ENCODE measurements around the gene PPIG. TPM values are rescaled to one million over a fixed set of nuclear protein-coding genes. Genes with fewer than 3 reads are reported as not detected.

Gene PPIG
- total and polyA plus RNA-seq, 4 donors: 15.2 to 49.3 (median 24.2) TPM

DNA sequence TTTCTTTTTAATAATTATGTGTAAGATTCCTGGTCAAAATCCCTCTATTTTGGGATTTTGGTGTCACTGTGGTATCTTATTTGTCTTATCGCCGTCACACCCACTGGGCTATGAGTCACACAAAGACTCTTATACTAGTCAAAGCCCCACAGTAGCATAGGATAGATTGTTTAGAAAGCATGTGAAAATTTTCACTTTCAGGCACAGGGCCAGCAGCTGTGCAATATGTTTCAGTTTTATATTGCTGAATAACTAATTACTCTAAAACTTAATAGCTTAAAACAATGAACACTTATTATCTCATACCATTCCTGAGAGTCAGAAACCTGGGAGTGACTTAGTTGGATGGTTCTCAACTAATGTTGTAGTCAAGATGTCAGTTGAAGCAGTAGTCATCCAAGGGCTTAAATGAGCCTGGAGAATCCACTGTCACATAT lies 86.1 kb downstream of the PPIG start:
- Histone ChIP-seq H3K27ac (ENCODE audit: low read depth in 1 of 2, low read length in 2 of 2) (no peak overlapping the region), H3K9ac (ENCODE audit: low read depth in 1 of 2, low read length in 2 of 2) (no peak overlapping the region), H3K4me1 (ENCODE audit: control insufficient read depth in 4 of 4, insufficient read depth in 4 of 4, low read length in 3 of 4) (no peaks in the 10 kb centered on the region), H3K9me3 (ENCODE audit: control insufficient read depth in 4 of 4, low read length in 3 of 4) (no peaks in the 10 kb centered on the region), H3K36me3 (ENCODE audit: control insufficient read depth in 4 of 4, insufficient read depth in 3 of 4, low read depth in 1 of 4, low read length in 3 of 4) (no peaks in the 10 kb centered on the region), H3K4me3 (ENCODE audit: low read depth in 1 of 3, low read length in 3 of 3) (no peak overlapping the region), H3K27me3 (ENCODE audit: control insufficient read depth in 4 of 4, insufficient read depth in 4 of 4, low read length in 3 of 4) (no peaks in the 10 kb centered on the region)
- WGBS: 88% methylated on average over 2 of the region's 2 CpGs
- no peak for DNase-seq (ENCODE audit: low spot score)
- TF ChIP-seq RAD21 (IDR thresholded peaks at IDR 0.05) (no peak), YY1 (IDR thresholded peaks at IDR 0.05) (no peak), HNF4A (conservative IDR thresholded peaks at IDR 0.05) (no peak), SP1 (IDR thresholded peaks at IDR 0.05) (no peak)
- TF ChIP-seq, protein P1, sequence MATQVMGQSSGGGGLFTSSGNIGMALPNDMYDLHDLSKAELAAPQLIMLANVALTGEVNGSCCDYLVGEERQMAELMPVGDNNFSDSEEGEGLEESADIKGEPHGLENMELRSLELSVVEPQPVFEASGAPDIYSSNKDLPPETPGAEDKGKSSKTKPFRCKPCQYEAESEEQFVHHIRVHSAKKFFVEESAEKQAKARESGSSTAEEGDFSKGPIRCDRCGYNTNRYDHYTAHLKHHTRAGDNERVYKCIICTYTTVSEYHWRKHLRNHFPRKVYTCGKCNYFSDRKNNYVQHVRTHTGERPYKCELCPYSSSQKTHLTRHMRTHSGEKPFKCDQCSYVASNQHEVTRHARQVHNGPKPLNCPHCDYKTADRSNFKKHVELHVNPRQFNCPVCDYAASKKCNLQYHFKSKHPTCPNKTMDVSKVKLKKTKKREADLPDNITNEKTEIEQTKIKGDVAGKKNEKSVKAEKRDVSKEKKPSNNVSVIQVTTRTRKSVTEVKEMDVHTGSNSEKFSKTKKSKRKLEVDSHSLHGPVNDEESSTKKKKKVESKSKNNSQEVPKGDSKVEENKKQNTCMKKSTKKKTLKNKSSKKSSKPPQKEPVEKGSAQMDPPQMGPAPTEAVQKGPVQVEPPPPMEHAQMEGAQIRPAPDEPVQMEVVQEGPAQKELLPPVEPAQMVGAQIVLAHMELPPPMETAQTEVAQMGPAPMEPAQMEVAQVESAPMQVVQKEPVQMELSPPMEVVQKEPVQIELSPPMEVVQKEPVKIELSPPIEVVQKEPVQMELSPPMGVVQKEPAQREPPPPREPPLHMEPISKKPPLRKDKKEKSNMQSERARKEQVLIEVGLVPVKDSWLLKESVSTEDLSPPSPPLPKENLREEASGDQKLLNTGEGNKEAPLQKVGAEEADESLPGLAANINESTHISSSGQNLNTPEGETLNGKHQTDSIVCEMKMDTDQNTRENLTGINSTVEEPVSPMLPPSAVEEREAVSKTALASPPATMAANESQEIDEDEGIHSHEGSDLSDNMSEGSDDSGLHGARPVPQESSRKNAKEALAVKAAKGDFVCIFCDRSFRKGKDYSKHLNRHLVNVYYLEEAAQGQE (IDR thresholded peaks at IDR 0.05): no peak

DNA sequence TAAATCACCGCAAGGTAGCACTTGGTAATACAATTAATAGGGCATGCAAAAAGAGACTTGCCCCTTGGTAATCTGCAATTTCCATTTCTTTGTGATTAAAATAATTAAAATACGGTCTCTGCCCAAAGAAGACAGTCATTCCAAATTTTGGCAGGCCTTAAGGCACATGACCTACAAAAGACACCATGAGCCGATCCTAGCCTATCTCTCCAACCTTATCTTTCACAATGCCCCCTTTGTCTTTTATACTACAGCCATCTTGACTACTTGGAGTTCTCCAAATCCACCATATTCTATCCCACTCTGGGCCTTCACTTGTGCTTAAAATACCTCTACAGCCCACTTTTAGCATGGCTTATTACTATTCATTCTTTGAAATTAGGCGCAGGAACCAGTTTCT lies 86.8 kb downstream of the PPIG start:
- DNase-seq (ENCODE audit: low spot score): no peak
- H3K27me3 ChIP-seq (ENCODE audit: control insufficient read depth in 4 of 4, insufficient read depth in 4 of 4, low read length in 3 of 4): no peaks in the 10 kb centered on the region
- WGBS: 97% methylated on average over 4 of the region's 4 CpGs
- no peak overlapping the region for H3K4me3 ChIP-seq (ENCODE audit: low read depth in 1 of 3, low read length in 3 of 3)
- no peak overlapping the region for H3K9ac ChIP-seq (ENCODE audit: low read depth in 1 of 2, low read length in 2 of 2)
- no peak for TF ChIP-seq YY1 (IDR thresholded peaks at IDR 0.05)
- H3K4me1 ChIP-seq (ENCODE audit: control insufficient read depth in 4 of 4, insufficient read depth in 4 of 4, low read length in 3 of 4): no peaks in the 10 kb centered on the region
- no peaks in the 10 kb centered on the region for H3K36me3 ChIP-seq (ENCODE audit: control insufficient read depth in 4 of 4, insufficient read depth in 3 of 4, low read depth in 1 of 4, low read length in 3 of 4)
- no peaks in the 10 kb centered on the region for H3K9me3 ChIP-seq (ENCODE audit: control insufficient read depth in 4 of 4, low read length in 3 of 4)
- no peak overlapping the region for H3K27ac ChIP-seq (ENCODE audit: low read depth in 1 of 2, low read length in 2 of 2)

DNA sequence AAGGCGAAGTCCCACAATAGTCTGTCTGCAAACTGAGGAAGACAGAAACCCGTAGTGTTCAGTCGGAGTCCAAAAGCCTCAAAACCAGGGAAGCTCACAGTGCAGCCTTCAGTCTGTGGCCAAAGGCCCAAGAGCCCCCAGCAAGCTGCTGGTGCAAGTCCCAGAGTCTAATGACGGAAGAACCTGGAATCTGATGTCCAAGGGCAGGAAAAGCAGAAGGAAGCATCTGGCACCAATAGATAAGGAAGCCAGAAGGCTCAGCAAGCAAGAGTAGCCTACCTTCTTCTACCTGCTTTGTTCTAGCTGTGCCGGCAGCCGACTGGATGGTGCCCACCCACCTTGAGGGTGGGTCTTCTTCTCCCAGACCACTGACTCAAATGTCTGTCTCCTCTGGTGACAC lies 88.3 kb downstream of the PPIG start:
- Histone ChIP-seq H3K27me3 (ENCODE audit: control insufficient read depth in 4 of 4, insufficient read depth in 4 of 4, low read length in 3 of 4) (no peaks in the 10 kb centered on the region), H3K9ac (ENCODE audit: low read depth in 1 of 2, low read length in 2 of 2) (no peak overlapping the region), H3K4me1 (ENCODE audit: control insufficient read depth in 4 of 4, insufficient read depth in 4 of 4, low read length in 3 of 4) (no peaks in the 10 kb centered on the region), H3K36me3 (ENCODE audit: control insufficient read depth in 4 of 4, insufficient read depth in 3 of 4, low read depth in 1 of 4, low read length in 3 of 4) (no peaks in the 10 kb centered on the region), H3K4me3 (ENCODE audit: low read depth in 1 of 3, low read length in 3 of 3) (no peak overlapping the region), H3K9me3 (ENCODE audit: control insufficient read depth in 4 of 4, low read length in 3 of 4) (no peaks in the 10 kb centered on the region), H3K27ac (ENCODE audit: low read depth in 1 of 2, low read length in 2 of 2) (no peak overlapping the region)
- 74% methylated on average over 6 of the region's 6 CpGs for WGBS
- TF ChIP-seq, protein P2, sequence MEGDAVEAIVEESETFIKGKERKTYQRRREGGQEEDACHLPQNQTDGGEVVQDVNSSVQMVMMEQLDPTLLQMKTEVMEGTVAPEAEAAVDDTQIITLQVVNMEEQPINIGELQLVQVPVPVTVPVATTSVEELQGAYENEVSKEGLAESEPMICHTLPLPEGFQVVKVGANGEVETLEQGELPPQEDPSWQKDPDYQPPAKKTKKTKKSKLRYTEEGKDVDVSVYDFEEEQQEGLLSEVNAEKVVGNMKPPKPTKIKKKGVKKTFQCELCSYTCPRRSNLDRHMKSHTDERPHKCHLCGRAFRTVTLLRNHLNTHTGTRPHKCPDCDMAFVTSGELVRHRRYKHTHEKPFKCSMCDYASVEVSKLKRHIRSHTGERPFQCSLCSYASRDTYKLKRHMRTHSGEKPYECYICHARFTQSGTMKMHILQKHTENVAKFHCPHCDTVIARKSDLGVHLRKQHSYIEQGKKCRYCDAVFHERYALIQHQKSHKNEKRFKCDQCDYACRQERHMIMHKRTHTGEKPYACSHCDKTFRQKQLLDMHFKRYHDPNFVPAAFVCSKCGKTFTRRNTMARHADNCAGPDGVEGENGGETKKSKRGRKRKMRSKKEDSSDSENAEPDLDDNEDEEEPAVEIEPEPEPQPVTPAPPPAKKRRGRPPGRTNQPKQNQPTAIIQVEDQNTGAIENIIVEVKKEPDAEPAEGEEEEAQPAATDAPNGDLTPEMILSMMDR (IDR thresholded peaks at IDR 0.05; ENCODE audit: low read depth, low read length, missing input control): no peak
- TF ChIP-seq FOXA2 (IDR thresholded peaks at IDR 0.05): no peak
- TF ChIP-seq JUND (IDR thresholded peaks at IDR 0.05): no peak
- no peak for TF ChIP-seq HNF4G (IDR thresholded peaks at IDR 0.05)
- TF ChIP-seq EGR1 (IDR thresholded peaks at IDR 0.05; ENCODE audit: low read depth in 2 of 2): no peak
- TF ChIP-seq, protein P1 (IDR thresholded peaks at IDR 0.05): no peak
- DNase-seq (ENCODE audit: low spot score): no peak
